ENCODE data around the gene PRR19.

The PRR19 gene

DNA sequence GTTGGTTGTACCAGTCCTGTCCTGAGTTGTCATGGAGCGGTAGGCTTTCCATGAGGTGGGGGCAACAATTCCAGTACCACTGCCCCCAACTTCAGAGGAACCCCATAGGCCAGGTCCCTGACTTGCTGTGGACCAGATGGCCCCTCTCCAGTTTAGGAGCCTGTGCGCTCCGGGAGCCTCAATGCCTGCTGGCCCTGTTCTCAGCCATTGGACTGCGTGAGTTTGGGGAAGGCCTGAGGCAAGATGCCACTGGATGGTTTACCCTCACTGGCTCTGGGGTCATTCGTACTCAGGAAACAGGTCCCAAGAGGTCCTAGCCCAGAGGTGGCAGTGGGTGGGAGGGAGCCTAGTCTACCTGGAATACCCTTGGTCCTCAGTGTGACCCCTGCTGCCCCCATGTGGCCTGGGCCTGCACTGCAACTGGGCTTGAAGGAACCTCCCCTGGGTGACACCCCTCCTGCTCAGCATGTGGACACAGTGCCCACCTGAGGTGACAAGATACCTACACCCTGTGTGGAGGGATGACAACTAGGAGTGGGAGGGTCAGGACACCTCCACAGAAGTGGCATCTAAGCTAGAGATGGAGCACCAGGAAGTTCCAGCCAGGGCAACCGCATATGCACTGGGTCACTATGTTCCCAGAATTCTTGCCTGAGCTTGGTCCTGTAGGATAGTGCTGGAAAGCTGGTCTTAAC, 6.0 kb upstream of the PRR19 start:
- DNase-seq (ENCODE audit: low read depth): peak; percentile 32

DNA sequence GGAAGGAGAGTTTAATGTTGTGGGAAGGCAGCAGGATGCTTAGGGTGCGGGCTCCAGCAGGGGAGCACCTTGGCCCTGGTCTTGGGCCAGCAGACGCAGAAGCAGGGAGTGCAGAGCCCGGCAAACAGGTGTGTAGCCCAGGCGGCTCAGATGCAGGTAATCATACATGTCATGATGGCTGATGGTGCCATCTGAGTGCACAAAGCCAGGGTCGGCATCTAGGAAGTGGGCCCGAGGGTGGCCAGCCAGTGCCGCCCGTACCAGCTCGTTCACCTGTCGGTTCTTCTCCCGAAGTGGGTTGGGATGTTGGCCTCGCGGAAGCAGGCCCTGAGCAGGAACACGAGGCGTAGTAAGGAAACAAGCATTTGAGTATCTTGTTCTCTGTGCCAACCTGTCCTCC, 4.9 kb upstream of the PRR19 start:
- DNase-seq (ENCODE audit: low read depth): no peak

DNA sequence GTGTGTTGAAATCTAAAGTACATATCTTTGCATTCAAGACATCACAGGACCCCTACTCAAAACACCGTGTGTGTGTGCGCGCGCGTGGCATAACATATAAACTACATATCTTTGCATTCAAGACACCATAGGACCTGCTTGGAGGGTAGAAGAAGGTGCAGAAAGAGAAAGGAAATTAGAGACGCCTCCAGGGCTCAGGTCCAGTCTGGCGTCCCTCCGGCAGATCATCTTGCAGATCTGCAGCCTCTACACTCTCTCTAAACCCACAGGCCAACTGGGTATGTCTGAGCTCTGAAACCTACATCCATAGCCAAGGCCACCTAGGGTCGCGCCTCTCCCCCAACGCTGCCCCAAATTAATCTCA, 1.2 kb downstream of the PRR19 start:
- no peak for DNase-seq (ENCODE audit: low read depth)

DNA sequence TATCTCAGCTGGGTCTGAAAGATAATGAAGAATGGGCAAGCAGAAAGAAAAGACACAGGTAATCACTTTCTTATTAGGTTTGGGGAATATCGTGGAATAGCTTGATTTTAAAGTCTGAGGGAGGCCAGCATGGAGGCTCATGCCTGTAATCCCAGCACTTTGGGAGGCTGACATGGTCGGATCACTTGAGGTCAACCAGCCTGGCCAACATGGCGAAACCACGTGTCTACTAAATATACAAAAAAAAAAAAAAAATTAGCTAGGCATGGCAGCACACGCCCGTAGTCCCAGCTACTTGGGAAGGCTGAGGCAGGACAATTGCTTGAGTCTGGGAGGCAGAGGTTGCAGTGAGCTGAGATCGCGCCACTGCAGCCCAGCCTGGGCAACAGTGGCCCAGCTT, 1.9 kb downstream of the PRR19 start:
- DNase-seq (ENCODE audit: low read depth): no peak

DNA sequence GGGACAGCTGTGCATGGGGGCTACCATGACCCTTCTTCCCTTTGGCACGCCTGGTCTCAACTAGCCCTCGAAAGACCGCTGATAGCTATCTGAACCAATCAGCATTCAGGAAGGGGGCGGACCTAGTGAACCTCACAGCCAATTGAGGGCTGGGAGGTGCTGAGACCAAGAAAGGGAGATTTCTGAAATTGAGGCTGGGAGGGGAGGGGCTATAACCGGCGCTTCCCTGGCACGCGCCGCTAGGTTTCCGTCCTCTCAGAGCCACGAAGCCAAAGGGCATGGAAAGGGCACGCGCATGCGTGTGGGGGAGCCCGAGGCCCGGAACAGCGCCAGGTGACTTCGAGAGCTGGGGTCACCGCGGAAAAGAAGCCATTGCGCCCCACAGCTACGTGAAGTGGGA, 4.7 kb downstream of the PRR19 start:
- no peak for DNase-seq (ENCODE audit: low read depth)

DNA sequence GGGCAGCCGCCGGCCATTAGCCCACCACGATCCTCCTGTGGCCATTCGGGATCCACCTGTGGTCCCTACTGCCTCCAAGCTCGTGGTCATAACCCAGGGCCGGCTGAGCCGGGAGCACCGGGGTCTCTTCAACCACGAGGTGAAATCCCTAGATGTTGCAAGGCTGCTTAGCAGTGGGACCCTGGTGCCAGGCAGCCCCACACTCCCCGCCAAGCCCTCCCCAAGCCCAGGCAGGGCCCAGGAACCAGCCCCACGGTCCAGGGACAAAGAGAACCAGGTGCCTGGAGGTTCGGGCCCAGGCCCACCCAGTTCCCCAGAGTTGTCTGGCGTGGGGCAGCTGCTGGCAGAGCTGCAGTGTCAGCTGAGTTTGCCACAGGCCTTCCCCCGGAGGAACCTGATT, 7.8 kb downstream of the PRR19 start:
- no peak for DNase-seq (ENCODE audit: low read depth)

DNA sequence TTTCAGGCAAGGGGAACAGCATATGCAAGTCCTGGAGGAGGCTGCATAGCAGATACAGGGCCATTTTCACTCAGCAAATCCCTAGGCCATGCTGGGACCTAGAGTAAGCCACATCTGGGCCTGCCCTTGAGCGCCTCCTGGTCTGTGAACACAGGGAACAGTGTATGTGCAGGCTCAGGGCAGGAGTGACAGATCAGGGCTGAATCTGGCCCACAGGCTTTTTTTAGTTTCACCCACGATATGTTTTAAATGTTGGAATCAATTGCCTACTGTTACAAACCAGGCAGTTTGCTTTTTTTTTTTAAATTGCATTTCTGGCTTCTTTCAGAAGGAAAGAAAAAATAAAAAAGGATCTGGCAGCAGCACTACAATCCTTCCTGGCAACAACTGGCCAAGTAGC, 9.7 kb downstream of the PRR19 start:
- DNase-seq (ENCODE audit: low read depth): no peak

DNA sequence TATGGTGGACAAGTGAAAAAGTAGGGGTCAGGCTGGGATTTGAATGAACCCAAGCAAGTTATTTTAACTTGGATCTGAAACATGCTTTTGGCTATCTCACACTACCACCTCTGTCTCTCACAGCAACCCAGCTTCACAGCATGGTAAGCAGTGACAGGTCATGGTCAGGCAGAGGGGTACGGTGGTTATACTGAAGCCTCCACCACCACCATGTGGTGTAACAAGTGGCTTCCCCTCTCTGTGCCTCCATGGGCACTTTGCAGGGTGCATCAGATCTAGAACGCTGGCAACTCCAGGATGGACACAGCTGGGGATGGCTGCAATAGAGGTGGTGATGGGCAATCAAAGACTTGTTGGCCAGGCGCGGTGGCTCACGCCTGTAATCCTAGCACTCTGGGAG, 10.4 kb downstream of the PRR19 start:
- no peak for DNase-seq (ENCODE audit: low read depth)

DNA sequence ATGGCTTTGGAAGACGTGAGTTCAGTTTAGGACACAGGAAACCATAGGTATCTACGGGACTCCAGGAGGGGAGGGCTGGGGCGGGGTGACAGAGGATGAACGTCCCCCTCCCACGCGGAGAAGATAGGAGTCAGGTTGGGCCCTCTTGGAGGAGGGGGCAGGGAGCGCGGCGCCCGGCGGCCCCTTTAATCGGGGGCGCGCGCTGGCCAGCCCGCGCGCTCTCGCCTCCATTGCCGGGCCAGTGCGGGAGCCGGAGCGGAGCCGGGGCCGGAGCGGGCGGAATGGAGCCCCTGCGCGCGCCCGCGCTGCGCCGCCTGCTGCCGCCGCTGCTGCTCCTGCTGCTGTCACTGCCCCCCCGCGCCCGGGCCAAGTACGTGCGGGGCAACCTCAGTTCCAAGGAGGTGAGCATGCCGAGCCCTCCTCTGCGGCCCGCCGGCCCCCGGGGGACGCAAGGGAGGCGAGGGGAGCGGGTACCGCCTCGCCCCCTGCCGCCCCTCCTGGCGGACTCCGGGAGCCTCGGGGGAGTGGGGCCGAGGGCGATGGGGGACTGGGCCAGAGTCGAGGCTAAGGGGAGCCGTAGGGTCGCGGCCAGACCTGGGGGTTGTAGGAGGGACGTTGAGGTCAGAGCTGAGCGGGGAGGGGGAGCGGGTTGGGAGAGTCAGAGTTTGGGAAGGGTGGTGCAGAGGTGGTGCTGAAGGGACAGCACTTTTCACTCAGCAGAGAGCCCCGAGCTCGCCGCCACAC, 11.3 kb downstream of the PRR19 start, which contains the start of gene TMEM145:
Gene TMEM145 (plus strand): TSS at position 214 of the 744 bp plus-strand sequence. CDS start 68 bp downstream, at position 282.
- peak; percentile 42 for DNase-seq (ENCODE audit: low read depth)

DNA sequence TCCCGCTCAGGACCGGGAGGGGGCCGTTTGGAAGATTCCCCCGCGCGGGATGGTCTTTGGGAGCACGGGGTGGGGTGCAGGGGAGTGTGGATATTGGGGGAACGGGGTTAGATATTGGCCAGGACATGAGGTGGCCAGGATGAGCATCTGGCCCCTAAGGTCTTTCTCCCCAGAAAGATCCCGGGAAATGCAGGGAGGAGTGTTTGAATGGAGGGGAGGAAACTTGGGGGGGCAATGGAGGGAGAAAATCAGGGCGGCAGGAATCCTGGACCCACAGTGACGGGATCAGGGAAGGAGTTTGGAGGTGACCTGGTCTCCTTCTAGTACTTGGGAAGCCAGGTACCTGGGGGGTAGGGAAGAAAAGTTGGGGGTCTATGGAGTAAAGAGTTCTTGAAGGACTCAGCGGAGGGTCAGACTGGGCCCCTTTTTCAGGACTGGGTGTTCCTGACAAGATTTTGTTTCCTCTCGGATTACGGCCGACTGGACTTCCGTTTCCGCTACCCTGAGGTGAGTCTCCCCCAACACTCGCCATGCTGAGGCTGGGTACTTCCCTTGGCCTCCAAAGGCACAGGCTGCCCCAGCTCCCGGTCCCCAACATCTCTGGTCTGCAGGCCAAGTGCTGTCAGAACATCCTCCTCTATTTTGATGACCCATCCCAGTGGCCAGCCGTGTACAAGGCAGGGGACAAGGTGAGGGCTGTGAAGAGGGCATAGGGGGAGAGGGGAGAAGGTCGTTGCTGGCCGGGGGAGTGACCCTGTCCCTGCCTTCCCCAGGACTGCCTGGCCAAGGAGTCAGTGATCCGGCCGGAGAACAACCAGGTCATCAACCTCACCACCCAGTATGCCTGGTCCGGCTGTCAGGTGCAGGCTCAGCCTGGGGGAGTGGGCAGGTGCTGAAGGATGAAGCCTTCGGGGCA, 12.2 kb downstream of the PRR19 start:
- no peak for DNase-seq (ENCODE audit: low read depth)

DNA sequence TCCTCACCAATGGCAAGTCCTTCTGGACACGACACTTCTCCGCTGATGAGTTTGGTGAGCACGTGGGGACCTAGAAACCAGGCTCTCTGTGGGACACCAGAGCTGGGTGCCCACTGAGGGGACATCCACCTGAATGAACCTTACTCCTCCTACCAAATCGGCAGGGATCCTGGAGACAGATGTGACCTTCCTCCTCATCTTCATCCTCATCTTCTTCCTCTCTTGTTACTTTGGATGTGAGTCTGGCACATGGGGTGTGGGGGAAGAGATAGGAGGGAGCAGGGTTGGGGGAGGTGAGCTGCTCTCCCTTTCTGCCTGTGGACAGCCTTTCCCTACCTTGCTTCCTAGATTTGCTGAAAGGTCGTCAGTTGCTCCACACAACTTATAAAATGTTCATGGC, 13.1 kb downstream of the PRR19 start:
- no peak for DNase-seq (ENCODE audit: low read depth)

DNA sequence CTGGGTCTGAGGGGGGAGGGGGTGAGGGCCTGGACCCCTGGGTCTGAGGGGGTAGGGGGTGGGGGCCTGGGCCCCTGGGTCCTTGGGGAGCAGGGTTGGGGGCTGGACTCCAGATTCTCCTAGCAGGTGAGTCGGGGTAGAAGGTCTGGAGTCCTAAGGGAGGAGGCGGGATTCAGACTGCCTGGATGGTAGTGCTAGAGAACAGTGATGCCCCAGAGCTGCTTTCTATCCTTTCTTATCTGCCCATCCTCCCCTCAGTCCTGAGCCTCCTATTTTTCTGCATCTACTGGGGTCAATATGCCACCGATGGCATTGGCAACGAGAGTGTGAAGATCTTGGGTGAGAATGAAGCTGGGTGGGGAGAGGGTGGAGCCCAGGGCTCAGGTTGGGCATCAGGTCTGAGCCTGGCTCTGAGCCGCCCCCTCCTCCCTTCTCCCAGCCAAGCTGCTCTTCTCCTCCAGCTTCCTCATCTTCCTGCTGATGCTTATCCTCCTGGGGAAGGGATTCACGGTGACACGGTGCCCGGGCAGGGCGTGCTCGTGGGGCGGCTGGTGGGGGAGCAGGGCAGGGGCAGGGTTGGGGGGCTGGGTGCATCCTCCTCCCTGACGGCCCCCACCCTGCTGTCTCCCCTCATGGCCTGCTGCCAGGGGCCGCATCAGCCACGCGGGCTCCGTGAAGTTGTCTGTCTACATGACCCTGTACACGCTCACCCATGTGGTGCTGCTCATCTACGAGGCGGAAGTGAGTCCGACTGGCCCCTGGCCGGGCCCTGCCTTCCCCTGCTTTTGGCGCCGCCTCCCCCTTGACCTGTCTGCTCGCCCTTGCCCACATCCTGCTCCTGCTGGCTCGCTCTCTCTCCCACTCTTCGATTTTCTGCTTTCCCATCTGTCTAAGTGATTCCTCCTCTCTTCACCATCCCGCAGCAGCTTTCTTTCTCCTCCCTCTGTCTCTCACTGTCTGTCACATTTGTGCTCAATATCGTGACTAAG, 14.6 kb downstream of the PRR19 start:
- DNase-seq (ENCODE audit: low read depth): no peak

DNA sequence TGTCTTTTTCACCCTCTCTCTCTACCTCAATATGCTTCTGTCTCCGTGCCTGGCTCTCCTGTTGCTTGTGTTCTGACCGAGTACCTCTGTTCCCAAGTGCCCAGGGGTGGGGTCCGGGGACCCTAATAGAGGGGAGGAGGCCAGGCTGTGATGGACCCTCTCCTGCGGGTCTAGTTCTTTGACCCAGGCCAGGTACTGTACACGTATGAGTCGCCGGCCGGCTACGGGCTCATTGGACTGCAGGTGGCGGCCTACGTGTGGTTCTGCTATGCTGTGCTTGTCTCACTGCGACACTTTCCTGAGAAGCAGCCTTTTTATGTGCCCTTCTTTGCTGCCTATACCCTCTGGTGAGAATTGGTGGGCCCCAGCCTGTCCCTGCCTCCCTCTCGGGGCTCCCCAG, 15.6 kb downstream of the PRR19 start:
- DNase-seq (ENCODE audit: low read depth): no peak

DNA sequence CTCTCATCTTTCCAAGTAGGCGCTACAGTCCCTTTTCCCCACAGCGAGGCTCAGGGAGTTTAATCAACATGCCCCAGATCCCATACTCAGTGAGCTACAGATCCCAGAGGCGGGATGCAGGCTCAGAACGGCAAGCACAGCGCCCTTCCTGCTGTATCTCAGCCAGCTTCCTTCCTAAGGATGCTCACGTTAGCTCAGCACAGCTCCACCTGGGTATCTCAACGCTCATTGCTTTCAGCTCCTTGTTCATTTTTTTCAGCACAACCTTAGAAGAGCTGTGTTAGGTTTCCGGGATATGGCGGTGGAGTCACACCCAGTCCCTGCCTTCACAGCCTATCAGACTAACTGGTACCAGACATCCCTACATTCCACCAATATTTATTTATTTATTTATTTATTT, 20.4 kb downstream of the PRR19 start:
- DNase-seq (ENCODE audit: low read depth): no peak

DNA sequence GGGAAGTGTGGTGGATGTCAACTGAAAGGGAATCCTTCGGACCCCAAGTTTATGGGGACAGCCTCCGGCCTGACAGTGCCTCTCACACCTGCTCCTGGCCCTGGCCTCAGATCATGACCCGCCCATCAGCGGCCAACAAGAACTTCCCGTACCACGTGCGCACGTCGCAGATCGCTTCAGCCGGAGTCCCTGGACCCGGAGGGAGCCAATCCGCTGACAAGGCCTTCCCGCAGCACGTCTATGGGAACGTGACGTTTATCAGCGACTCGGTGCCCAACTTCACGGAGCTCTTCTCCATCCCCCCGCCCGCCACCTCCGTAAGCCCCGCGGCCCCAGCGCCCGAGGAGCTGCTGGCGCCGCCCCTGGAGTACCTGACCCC, 21.5 kb downstream of the PRR19 start:
- no peak for DNase-seq (ENCODE audit: low read depth)

DNA sequence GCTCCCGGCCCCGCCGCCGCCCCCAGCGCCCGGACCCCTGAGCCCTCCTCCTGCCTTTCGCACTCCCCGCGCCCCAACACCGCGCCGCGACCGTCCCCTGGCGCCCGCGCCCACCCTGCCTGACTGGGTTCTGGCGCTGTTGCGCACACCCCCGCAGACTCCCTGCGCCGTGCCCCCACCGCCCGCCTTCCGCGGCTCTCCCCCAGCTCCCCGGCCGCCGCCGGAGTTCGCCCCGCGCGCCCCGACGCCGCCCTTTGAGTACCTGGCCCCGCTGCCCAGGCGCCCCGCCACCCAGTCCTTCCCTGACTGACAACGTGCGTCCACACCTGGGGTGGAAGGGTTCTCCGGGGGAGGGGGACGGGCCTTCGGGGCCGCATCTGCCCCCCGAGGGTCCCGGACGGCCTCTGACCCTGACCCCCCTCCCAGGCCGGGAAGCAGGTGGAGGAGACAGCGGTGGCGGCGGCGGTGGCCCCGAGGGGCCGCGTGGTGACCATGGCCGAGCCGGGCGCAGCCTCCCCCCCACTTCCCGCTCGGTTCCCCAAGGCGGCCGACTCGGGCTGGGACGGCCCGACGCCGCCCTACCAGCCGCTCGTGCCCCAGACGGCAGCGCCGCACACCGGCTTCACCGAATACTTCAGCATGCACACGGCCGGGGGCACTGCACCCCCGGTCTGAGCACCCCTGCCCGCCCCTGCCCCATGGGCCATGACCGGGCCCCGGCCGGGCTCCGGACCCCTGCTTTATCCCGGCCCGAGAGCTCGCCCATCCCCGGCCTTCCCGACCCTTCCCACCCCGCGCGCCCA, 22.1 kb downstream of the PRR19 start:
- no peak for DNase-seq (ENCODE audit: low read depth)

DNA sequence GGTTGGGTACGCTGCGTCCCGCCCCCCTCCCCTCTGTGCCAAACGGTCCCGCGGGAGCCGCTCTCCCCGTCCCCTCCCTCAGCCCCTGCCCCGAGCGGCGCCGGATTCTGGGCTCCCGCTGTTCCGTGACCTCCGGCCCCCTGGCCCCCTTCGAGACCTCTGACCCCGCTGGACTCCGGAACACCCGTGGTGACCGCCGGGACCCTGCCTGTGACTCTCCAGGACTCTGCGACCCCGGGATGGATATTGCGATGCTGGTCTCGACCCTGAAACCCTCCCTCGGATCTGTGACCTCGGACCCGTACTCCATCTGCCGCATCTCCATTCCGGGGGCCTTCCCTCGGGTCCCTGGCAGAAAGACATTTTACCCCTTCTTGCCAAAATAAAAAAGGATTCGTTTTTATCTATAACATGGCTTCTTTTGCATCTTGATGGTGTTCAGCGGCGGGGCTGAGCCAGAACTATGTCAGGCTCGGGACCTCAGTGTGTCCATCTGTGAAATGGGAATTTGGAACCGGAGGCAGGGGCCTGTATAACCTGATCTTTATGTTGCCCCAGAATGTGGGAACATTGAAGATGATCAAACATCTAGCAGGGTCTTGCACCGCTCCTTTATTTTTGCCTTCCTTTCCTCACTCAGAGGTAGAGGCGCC, 22.8 kb downstream of the PRR19 start:
- no peak for DNase-seq (ENCODE audit: low read depth)

DNA sequence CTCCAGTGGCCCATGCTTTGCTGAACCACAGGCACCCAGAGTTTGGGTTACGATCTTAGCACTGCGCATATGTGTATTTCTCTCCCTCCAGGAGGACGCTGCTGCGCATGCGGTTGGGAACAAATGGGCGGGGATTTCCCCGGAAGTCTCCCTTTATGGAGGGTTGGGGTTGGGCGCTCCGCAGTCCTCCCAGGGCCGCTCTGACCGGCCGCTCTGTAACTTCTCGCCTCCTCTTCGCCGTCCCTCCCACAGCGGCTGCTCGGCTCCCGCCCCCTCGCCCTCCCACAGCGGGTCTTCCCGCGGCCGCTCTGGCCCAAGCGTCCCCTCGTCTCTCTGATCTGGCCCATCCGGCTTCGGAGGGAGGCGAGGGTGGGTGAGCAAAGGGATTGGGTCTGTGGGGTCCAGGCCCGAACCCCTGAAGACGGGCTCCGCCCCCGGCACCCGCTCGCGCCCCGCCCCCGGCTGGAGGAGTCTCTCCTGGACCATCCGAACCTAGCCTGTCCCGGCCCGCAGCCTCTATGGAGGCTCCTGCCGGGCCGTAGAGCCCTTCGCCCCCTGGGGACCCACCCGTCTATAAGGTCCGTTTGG, 23.5 kb downstream of the PRR19 start, which contains the start of gene MEGF8:
Gene MEGF8 (plus strand): TSS at position 328 of the 588 bp plus-strand sequence. CDS start 609 bp downstream, outside the sequence.
- peak; percentile 98 for DNase-seq (ENCODE audit: low read depth)

DNA sequence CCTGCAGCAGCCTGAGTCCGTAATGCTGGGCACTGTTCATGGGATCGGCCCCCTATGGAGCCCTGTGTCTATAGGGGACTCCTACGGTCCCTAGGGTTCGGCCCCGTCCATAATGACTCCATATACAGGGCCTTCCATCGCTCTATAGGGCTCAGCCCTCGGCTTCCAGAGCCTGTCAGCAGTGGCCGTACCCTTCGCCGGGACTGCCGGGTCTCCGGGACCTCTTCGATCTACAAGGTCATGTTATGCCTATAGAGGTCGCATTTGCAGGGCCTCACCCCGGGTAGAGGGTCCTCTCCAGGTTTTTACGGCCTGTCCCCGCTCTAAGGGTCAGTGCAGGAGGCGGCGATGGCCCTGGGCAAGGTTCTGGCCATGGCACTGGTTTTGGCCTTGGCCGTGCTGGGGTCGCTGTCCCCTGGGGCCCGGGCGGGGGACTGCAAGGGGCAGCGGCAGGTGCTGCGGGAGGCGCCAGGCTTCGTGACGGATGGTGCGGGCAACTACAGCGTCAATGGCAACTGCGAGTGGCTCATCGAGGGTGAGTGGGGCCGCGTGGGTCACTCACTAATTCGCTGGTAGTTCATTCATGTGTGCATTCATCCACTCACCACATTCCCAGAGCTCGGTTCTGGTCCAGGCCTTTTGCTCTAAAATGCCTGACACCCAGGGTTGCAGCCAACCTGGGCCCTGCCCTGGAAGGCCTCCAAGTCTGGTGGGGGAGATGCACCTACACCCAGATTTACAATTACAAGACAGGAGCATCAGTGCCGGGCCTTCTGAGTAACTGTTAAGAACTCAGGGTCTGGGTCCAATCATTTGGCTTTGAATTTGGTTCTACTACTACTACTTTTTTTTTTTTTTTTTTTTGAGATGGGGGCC, 24.2 kb downstream of the PRR19 start:
- no peak for DNase-seq (ENCODE audit: low read depth)

All from amniotic epithelial cell (primary cell).